H1 (cell line): ENCODE data around the gene FBLN2.

Source experiments
- CBX8 ChIP-seq: fragments of 300-800, 300-1000 bp; sonication (generic); IDR thresholded peaks from 2 replicates; pipeline ENCODE4 v1.7.1; 2016; ENCODE audit warnings: low read depth, low read length, borderline replicate concordance
- CTCF ChIP-seq, 3 experiments: IDR thresholded peaks; 1 replicate in 2 of 3; 2 replicates in 1 of 3; pipeline versions ENCODE4 v1.5.1 to v1.6.1; 2011; ENCODE audit warnings: low read length in 3 of 3, mild to moderate bottlenecking in 3 of 3, inconsistent platforms in 2 of 3, low read depth in 1 of 3, moderate library complexity in 1 of 3; ENCODE audit not compliant: insufficient read depth in 1 of 3; ENCODE audit errors: control extremely low read depth in 1 of 3
- EP300 ChIP-seq, 2 experiments: IDR thresholded peaks; 1 replicate in 1 of 2; 2 replicates in 1 of 2; pipeline ENCODE4 v1.6.1; 2011 to 2012; ENCODE audit warnings: low read depth in 2 of 2, low read length in 2 of 2, mild to moderate bottlenecking in 2 of 2, borderline replicate concordance in 1 of 2, inconsistent platforms in 1 of 2, moderate library complexity in 1 of 2
- JUND ChIP-seq: IDR thresholded peaks from 2 replicates; pipeline ENCODE4 v1.6.1; 2011; ENCODE audit warnings: mild to moderate bottlenecking, improper control_type of control experiment, low read length
- MAFK ChIP-seq: IDR thresholded peaks from 2 replicates; pipeline ENCODE4 v1.6.1; 2012; ENCODE audit warnings: low read depth, mild to moderate bottlenecking, improper control_type of control experiment, low read length
- POLR2A ChIP-seq, 2 experiments: IDR thresholded peaks; 1 replicate in 1 of 2; 2 replicates in 1 of 2; pipeline ENCODE4 v1.6.1; 2011; ENCODE audit warnings: low read depth in 2 of 2, low read length in 2 of 2, mild to moderate bottlenecking in 2 of 2; ENCODE audit errors: control extremely low read depth in 1 of 2
- RFX5 ChIP-seq: IDR thresholded peaks from 2 replicates; pipeline ENCODE4 v1.6.1; 2011; ENCODE audit warnings: low read depth, low read length, improper control_type of control experiment, borderline replicate concordance
- SUZ12 ChIP-seq: fragments of 200-600 bp; sonication (generic); IDR thresholded peaks from 2 replicates; pipeline ENCODE4 v1.6.1; 2012; ENCODE audit warnings: mild to moderate bottlenecking, inconsistent platforms, low read length, moderate library complexity, mixed read lengths
- TBP ChIP-seq: IDR thresholded peaks from 2 replicates; pipeline ENCODE4 v1.6.1; 2011; ENCODE audit warnings: low read depth, low read length, improper control_type of control experiment

DNA sequence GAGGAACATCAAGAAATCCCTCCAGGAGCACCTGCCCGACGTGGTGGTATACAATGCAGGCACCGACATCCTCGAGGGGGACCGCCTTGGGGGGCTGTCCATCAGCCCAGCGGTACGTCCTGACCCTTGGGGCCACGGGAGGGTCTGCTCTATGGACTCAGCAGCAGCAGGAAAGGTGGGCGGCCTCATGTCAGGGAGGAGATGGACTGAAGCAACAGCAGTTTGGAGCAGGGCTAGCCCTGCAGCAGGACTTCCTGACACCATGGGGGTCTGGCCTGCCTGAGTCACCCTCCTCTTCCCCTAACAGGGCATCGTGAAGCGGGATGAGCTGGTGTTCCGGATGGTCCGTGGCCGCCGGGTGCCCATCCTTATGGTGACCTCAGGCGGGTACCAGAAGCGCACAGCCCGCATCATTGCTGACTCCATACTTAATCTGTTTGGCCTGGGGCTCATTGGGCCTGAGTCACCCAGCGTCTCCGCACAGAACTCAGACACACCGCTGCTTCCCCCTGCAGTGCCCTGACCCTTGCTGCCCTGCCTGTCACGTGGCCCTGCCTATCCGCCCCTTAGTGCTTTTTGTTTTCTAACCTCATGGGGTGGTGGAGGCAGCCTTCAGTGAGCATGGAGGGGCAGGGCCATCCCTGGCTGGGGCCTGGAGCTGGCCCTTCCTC lies 44.6 kb upstream of the FBLN2 start:
- no peak for TF ChIP-seq MAFK
- TF ChIP-seq CTCF (IDR thresholded peaks at IDR 0.05; ENCODE audit: control extremely low read depth in 1 of 3, insufficient read depth in 1 of 3, low read depth in 1 of 3, low read length in 3 of 3): no peak
- TF ChIP-seq RFX5: no peak
- no peak for TF ChIP-seq POLR2A (IDR thresholded peaks at IDR 0.05; ENCODE audit: control extremely low read depth in 1 of 2, low read depth in 2 of 2, low read length in 2 of 2)
- no peak for TF ChIP-seq SUZ12
- TF ChIP-seq EP300 (IDR thresholded peaks at IDR 0.05; ENCODE audit: borderline replicate concordance in 1 of 2, low read depth in 2 of 2, low read length in 2 of 2): no peak
- no peak for TF ChIP-seq TBP
- TF ChIP-seq JUND: no peak
- no peak for TF ChIP-seq CBX8
